Vagina (tissue), 2 donors: ENCODE results near the gene PIGM. TPM values are rescaled to one million over a fixed set of nuclear protein-coding genes. Genes with fewer than 3 reads are reported as not detected.

Experiments used
- DNase-seq, 2 donors: peaks; one replicate each; pipeline ENCODE4 v3.0.0-alpha.2; 2017; ENCODE audit errors: extremely low spot score in 2 of 2
- H3K27ac ChIP-seq: fragments of 200-600 bp; sonication (generic); one replicate; pipeline ENCODE4 v1.5.1; 2019
- H3K27me3 ChIP-seq: fragments of 200-600 bp; sonication (generic); one replicate; pipeline ENCODE4 v1.5.1; 2019
- H3K36me3 ChIP-seq, 2 donors: fragments of 200-600 bp; sonication (generic); one replicate each; pipeline ENCODE4 v1.5.1; 2017 to 2019
- H3K4me1 ChIP-seq: fragments of 200-600 bp; sonication (generic); one replicate; pipeline ENCODE4 v1.5.1; 2019
- H3K4me3 ChIP-seq, 2 donors: fragments of 200-600 bp; sonication (generic); 1 replicate in 1 of 2; 2 replicates in 1 of 2; pipeline ENCODE4 v1.5.1; 2016 to 2019
- H3K9me3 ChIP-seq: fragments of 200-600 bp; sonication (generic); one replicate; pipeline ENCODE4 v1.5.1; 2019
- POLR2A ChIP-seq, 2 donors: fragments of 450-650 bp; IDR thresholded peaks; one replicate each; pipeline ENCODE4 v1.6.1; 2017; ENCODE audit warnings: antibody characterized with exemption in 2 of 2, mild to moderate bottlenecking in 2 of 2, moderate library complexity in 2 of 2
- POLR2AphosphoS5 ChIP-seq, 2 donors: sonication (generic); formaldehyde crosslinking; IDR thresholded peaks; one replicate each; pipeline ENCODE4 v1.9.0; 2017; ENCODE audit warnings: antibody characterized with exemption in 2 of 2, mild to moderate bottlenecking in 2 of 2, low read depth in 1 of 2; ENCODE audit not compliant: insufficient read depth in 1 of 2
- intact Hi-C: fragments of 100-400 bp; cut with DNase I; formaldehyde crosslinking; loops from one replicate; pipeline ENCODE4 v1.15.1; 2023
- total RNA-seq: library from RNA; depleted of rRNA; stranded (reverse); fragments of >200 nt; gene quantifications from one replicate; pipeline ENCODE4 v1.2.3, GENCODE V29; 2016
- TF ChIP-seq, protein P1 (sequence below), 3 experiments: fragments of 450-650 bp in 2 of 3; fragments of 200-600 bp in 1 of 3; sonication (generic) in 1 of 3; IDR thresholded peaks; one replicate each; pipeline ENCODE4 v1.5.1; 2017 to 2019; ENCODE audit warnings: antibody characterized with exemption in 3 of 3, mild to moderate bottlenecking in 2 of 3, moderate library complexity in 2 of 3

Gene PIGM
- total RNA-seq: 2.7 TPM

DNA sequence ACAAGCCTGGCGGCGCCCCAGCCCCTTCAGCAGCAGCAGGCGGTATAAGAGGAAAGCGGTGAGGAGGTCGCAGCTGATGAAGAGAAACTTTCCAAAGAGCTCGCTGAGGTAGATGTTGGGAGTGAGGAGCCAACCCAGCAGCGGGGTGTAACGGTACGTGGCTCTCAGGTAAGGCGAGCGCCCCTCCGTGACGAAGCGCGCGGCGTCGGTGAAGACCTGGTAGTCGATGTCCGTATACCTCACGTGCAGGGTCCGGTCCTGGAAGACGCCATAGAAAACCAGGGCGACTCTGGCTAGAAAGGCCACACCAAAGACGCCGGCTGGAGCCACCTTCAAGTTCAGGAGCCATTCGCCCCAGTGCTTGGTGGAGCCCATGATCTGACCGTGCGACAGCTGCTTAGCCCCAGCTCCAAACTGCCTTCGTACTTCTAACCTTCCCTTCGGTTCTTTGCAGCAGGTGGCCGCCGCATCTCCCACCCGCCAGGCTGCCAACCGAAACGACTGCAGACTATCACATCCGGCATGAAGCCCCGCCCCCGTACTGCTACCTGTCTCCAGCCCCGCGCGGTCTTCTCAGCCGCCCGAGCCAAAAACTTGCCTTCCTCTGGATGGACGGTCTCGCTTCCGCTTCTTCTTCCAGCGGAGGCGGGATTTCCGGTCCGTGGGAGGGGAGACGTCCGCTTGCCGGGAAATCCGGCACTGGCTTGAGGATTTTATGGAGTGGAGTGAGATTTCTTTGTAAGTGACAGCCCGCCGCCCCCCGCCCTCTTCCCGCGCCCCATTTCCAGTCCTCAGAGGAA lies at the start of gene PIGM:
Gene PIGM (minus strand): TSS at position 626 of the 800 bp plus-strand sequence. CDS start 251 bp downstream, at position 375.
- Histone ChIP-seq H3K27ac (peak within 1 kb of the TSS; percentile 45), H3K9me3 (no peaks in the 10 kb centered on the region), H3K27me3 (no peaks in the 10 kb centered on the region), H3K4me3 (peak within 1 kb of the TSS; percentile 79 to 93), H3K4me1 (peaks cover 29% of the 10 kb centered on the region), H3K36me3 (peaks cover 0 to 8% of the 10 kb centered on the region in 2 donors)
- intact Hi-C loops: no loop called here
- DNase-seq: peak in 1 of 2 donors; percentile 94
- TF ChIP-seq, protein P1, sequence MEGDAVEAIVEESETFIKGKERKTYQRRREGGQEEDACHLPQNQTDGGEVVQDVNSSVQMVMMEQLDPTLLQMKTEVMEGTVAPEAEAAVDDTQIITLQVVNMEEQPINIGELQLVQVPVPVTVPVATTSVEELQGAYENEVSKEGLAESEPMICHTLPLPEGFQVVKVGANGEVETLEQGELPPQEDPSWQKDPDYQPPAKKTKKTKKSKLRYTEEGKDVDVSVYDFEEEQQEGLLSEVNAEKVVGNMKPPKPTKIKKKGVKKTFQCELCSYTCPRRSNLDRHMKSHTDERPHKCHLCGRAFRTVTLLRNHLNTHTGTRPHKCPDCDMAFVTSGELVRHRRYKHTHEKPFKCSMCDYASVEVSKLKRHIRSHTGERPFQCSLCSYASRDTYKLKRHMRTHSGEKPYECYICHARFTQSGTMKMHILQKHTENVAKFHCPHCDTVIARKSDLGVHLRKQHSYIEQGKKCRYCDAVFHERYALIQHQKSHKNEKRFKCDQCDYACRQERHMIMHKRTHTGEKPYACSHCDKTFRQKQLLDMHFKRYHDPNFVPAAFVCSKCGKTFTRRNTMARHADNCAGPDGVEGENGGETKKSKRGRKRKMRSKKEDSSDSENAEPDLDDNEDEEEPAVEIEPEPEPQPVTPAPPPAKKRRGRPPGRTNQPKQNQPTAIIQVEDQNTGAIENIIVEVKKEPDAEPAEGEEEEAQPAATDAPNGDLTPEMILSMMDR (IDR thresholded peaks at IDR 0.05): no peak
- peak in 1 of 2 donors; percentile 16 for TF ChIP-seq POLR2A (IDR thresholded peaks at IDR 0.05)
- TF ChIP-seq POLR2AphosphoS5 (IDR thresholded peaks at IDR 0.05; ENCODE audit: insufficient read depth in 1 of 2, low read depth in 1 of 2): peak; percentile 83 to 96

DNA sequence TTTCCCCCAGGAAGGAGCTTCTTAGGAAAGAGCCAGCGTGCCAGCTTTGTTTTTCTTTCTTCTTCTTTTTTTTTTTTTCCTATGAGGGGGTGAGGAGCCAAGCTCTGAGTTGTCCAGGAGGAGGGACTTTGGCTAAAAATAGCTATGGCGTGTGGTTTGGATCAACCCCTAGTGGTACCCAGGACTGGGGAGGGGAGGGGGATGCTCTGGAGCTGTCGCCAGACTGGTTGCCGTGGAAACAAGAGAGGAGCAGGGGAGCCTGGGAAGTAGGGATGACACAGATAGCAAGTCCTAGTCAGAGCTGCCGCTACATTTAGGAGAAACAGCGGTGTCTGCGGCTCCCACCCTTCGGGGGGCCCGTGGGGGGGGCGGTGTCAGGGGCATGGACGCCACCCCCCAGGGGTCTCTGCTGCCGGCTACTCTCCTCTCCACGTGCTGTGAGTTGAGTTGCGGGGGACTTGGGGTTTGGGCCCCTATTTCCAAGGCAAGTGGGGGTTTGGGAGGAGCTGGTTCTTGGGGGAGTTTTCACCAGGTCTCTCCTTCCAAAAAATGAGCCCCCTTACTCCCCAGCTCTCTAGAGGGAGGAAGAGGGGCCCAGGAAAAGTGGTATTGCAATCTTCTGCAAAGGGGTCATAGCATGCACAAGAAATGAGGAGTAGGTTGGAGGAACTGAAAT lies 49.6 kb upstream of the PIGM start, which contains the start of gene KCNJ9:
Gene KCNJ9 (plus strand): TSS at position 278 of the 676 bp plus-strand sequence. CDS start 2,493 bp downstream, outside the sequence.
- no peaks in the 10 kb centered on the region for H3K9me3 ChIP-seq
- intact Hi-C loops: no loop called here
- H3K27me3 ChIP-seq: peaks cover 5% of the 10 kb centered on the region
- peaks cover 7% of the 10 kb centered on the region for H3K4me1 ChIP-seq
- TF ChIP-seq POLR2A (IDR thresholded peaks at IDR 0.05) (no peak), POLR2AphosphoS5 (IDR thresholded peaks at IDR 0.05; ENCODE audit: insufficient read depth in 1 of 2, low read depth in 1 of 2) (no peak)
- TF ChIP-seq, protein P1 (IDR thresholded peaks at IDR 0.05): no peak
- no peak within 1 kb of the TSS for H3K27ac ChIP-seq
- H3K4me3 ChIP-seq: no peak within 1 kb of the TSS
- no peak for DNase-seq
- H3K36me3 ChIP-seq: no peaks in the 10 kb centered on the region

DNA sequence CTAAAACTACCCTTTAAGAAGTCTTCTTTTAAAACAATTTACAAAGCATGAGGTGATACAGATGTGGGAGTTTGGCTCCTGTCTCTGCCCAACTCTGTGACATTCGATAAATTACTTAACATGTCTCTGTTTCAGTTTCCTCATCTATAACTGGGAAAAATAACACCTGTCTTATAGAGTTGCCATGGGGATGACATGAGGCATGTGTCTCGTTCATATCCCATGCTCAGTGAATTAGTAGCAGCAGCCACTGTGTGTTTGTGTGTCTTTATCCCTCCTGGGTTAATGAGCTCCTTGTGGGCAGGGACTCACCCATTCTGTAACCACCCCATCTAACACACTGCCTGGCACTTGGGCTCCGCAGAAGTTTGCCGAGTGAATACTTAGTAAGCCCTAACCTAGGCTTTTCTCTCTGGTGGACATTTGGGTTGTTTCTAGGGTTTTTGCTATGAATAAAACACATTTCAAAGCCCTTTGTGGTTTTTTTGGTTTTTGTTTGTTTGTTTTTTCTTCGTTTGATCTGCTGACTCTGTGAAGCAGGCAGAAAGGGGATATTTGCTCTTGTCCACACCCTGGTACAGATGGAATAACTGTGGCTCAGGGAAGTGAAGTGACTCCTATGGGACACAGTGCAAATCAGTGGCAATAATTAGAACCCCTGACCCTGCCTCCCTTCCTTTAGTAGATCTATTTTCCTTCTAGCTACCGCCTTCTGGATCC lies 48.8 kb upstream of the PIGM start:
- intact Hi-C loops: no loop called here
- no peak for TF ChIP-seq POLR2AphosphoS5 (IDR thresholded peaks at IDR 0.05; ENCODE audit: insufficient read depth in 1 of 2, low read depth in 1 of 2)
- no peak for TF ChIP-seq POLR2A (IDR thresholded peaks at IDR 0.05)
- TF ChIP-seq, protein P1 (IDR thresholded peaks at IDR 0.05): no peak
- Histone ChIP-seq H3K4me3 (no peak overlapping the region), H3K4me1 (peaks cover 7% of the 10 kb centered on the region), H3K9me3 (no peaks in the 10 kb centered on the region), H3K36me3 (no peaks in the 10 kb centered on the region), H3K27ac (no peak overlapping the region), H3K27me3 (peaks cover 5% of the 10 kb centered on the region)
- DNase-seq: no peak

DNA sequence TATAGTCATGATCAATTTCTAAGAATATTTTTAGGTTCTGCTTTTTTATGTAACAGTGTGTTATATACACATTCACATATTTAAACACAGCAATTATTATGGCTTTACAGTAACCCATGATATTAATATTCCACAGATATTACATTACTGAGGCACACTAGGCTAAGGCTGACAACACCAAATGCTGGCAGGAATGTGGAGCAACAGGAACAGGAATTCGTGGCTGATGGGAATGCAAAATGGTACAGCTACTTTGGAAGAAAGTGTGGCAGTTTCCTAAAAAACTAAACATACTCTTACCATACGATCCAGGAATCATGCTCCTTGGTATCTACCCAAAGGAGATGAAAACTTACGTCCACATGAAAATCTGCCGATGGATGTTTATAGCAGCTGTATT lies 47.7 kb upstream of the PIGM start:
- no peak overlapping the region for H3K27ac ChIP-seq
- peaks cover 7% of the 10 kb centered on the region for H3K4me1 ChIP-seq
- no peaks in the 10 kb centered on the region for H3K9me3 ChIP-seq
- intact Hi-C loops: no loop called here
- DNase-seq: no peak
- no peak for TF ChIP-seq POLR2A (IDR thresholded peaks at IDR 0.05)
- TF ChIP-seq, protein P1 (IDR thresholded peaks at IDR 0.05): no peak
- no peak overlapping the region for H3K4me3 ChIP-seq
- H3K36me3 ChIP-seq: no peaks in the 10 kb centered on the region
- peaks cover 5% of the 10 kb centered on the region for H3K27me3 ChIP-seq
